Astrocyte (in vitro differentiated cells and primary cell): ENCODE data around the gene HOXB7.

Experiments used
- CTCF ChIP-seq: IDR thresholded peaks from 2 replicates; pipeline ENCODE4 v1.5.1; 2011; ENCODE audit warnings: low read depth, mild to moderate bottlenecking, inconsistent platforms, low read length, moderate library complexity; ENCODE audit not compliant: insufficient read depth
- EZH2 ChIP-seq: IDR thresholded peaks from 2 replicates; pipeline ENCODE4 v1.6.1; 2012; ENCODE audit warnings: mild to moderate bottlenecking, low read length, inconsistent platforms; ENCODE audit not compliant: insufficient read depth

DNA sequence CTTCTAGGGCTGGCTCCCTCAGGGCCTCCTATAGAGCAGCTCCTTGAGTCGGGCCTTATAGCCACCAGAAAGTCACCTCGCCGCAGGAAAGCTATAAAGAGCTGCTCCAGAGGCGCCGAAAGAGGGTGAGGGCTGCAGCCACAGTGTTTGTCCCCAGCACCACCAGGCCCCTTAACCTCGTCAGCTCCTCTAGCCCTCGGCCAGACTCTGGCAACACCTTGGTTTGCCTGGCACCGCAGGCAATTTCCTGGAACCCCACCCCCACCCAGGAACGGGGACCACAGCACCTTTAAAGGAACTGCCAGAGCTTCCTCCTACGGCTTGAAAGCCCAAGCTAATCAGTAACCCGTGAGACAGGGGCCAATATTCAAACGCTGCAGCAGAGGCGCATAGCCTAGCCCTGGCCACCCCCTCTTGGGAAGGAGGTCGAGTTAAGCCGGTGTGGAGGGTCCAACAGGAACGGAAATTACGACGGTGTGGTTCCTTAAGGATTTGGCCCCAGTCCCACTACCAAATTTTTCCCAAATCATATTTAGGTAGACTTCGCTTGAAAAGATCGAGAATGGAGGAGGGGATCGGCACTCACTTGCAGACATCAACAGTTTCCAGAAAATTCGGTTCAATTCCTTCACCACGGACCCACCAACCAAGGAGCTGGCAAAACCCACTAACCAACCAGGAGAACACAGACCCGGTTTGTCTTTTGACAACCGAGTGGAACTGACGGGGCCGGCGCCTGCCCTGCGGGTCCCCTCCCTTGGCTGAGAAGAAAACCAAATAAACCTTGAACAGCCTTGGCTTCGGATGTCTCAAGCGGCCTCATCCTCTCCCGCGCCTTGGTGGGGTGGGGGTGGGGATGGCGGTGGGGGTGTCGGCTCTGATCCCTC is 9.0 kb downstream of the HOXB7 start:
- TF ChIP-seq CTCF: no peak
- peak; percentile 81 for TF ChIP-seq EZH2
